Panc1 (cell line): ENCODE results near the gene CCS. TPM values are rescaled to one million over a fixed set of nuclear protein-coding genes. Genes with fewer than 3 reads are reported as not detected.

Experiments
- total RNA-seq: library from RNA; stranded (reverse); gene quantifications from one replicate; pipeline ENCODE4 v1.2.1, GENCODE V29; 2021; ENCODE audit not compliant: unreplicated experiment

CCS gene
- total RNA-seq, 1 experiment from 2014 or later: 55.3 TPM

Other genes starting within 250 kb of the CCS start
- 80.5 TPM for gene BRMS1, start 248.1 kb upstream of the CCS start, total RNA-seq
- 29.3 TPM for gene B4GAT1, start 245.6 kb upstream of the CCS start, total RNA-seq
- 28.3 TPM for gene SLC29A2, start 221.4 kb upstream of the CCS start, total RNA-seq
- 0.08 TPM for gene NPAS4, start 172.2 kb upstream of the CCS start, total RNA-seq
- gene MRPL11, start 154.3 kb upstream of the CCS start, total RNA-seq: 158 TPM
- gene PELI3, start 126.3 kb upstream of the CCS start, total RNA-seq: 9.1 TPM
- 180 TPM for gene DPP3, start 112.8 kb upstream of the CCS start, total RNA-seq
- gene BBS1, start 82.5 kb upstream of the CCS start, total RNA-seq: 26.9 TPM
- 29.5 TPM for gene ZDHHC24, start 47.1 kb upstream of the CCS start, total RNA-seq
- gene ACTN3, start 46.3 kb upstream of the CCS start, total RNA-seq: 0.13 TPM
- 28.7 TPM for gene CTSF, start 24.6 kb upstream of the CCS start, total RNA-seq
- 2.0 TPM for gene CCDC87, start 122 bp upstream of the CCS start, total RNA-seq
- gene RBM14, start 23.4 kb downstream of the CCS start, total RNA-seq: 93.9 TPM
- 195 TPM for gene RBM4, start 45.5 kb downstream of the CCS start, total RNA-seq
- gene RBM4B, start 84.7 kb downstream of the CCS start, total RNA-seq: 33.6 TPM
- 7.3 TPM for gene SPTBN2, start 136.0 kb downstream of the CCS start, total RNA-seq